Esophagus squamous epithelium (tissue), 4 donors: Measurements from ENCODE around the gene SHLD1.

Source experiments
- CTCF ChIP-seq, 6 experiments: fragments of 450-650 bp in 4 of 6; fragments of 200-600 bp in 2 of 6; sonication (generic) in 2 of 6; IDR thresholded peaks; one replicate each; pipeline ENCODE4 v1.5.1; 2016 to 2019; ENCODE audit warnings: antibody characterized with exemption in 6 of 6, mild to moderate bottlenecking in 4 of 6, moderate library complexity in 4 of 6
- POLR2A ChIP-seq, 4 donors: fragments of 450-650 bp; IDR thresholded peaks; one replicate each; pipeline ENCODE4 v1.6.1; 2017; ENCODE audit warnings: antibody characterized with exemption in 4 of 4, mild to moderate bottlenecking in 4 of 4, moderate library complexity in 3 of 4

DNA sequence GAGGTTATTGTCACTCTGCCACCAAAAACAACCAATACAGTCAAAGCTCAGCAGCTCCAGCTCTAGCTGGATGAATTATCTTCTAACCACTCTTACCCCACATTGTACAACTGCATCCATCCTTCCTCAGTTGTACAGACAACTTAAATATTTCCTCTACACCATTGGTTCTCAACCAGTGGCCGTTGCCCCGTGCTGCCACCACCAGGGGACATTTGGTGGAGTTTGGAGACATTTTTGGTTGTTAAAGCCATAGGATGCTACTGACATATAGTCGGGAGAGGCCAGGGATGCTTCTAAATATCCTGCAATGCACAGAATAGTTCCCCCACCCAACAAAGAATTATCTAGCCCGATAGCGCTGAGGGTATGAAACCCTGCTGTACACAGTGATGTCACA is 59.3 kb downstream of the SHLD1 start:
- TF ChIP-seq CTCF (IDR thresholded peaks at IDR 0.05) (no peak), POLR2A (IDR thresholded peaks at IDR 0.05) (no peak)
